Astrocyte (in vitro differentiated cells and primary cell): ENCODE results near the gene GDPD5. TPM values are rescaled to one million over a fixed set of nuclear protein-coding genes. Genes with fewer than 3 reads are reported as not detected.

ENCODE experiments used
- DNase-seq: peaks from one replicate; pipeline ENCODE4 v3.0.0-alpha.2; 2010; ENCODE audit warnings: low read depth
- FAIRE-seq: peaks from 2 replicates; lab custom pipeline; 2011; peaks lifted over from hg19 to GRCh38; lab: Jason Lieb, UNC
- H2AFZ ChIP-seq: 2 replicates; pipeline ENCODE4 v1.6.0; 2012; ENCODE audit warnings: low read depth, low read length, inconsistent platforms
- H3K27ac ChIP-seq: 2 replicates; pipeline ENCODE4 v1.5.1; 2011; ENCODE audit warnings: low read depth, low read length, inconsistent platforms
- H3K27me3 ChIP-seq: 2 replicates; pipeline ENCODE4 v1.6.0; 2011; ENCODE audit warnings: low read length, inconsistent platforms; ENCODE audit not compliant: insufficient read depth
- H3K36me3 ChIP-seq: 2 replicates; pipeline ENCODE4 v1.5.1; 2011; ENCODE audit warnings: low read length, inconsistent platforms; ENCODE audit not compliant: insufficient read depth
- H3K4me1 ChIP-seq: 2 replicates; pipeline ENCODE4 v1.5.1; 2011; ENCODE audit warnings: low read length, inconsistent platforms; ENCODE audit not compliant: insufficient read depth
- H3K4me2 ChIP-seq: 2 replicates; pipeline ENCODE4 v1.6.0; 2012; ENCODE audit warnings: low read length, inconsistent platforms
- H3K4me3 ChIP-seq: 2 replicates; pipeline ENCODE4 v1.5.1; 2011; ENCODE audit warnings: low read depth, mild to moderate bottlenecking, low read length, inconsistent platforms; ENCODE audit not compliant: insufficient read depth
- H3K79me2 ChIP-seq: 2 replicates; pipeline ENCODE4 v1.6.0; 2012; ENCODE audit warnings: mild to moderate bottlenecking, low read length, inconsistent platforms; ENCODE audit not compliant: insufficient read depth
- H3K9ac ChIP-seq: 2 replicates; pipeline ENCODE4 v1.6.0; 2012; ENCODE audit warnings: mild to moderate bottlenecking, low read length, inconsistent platforms
- H3K9me3 ChIP-seq: 2 replicates; pipeline ENCODE4 v1.5.1; 2012; ENCODE audit warnings: low read depth, mild to moderate bottlenecking, low read length, inconsistent platforms; ENCODE audit not compliant: insufficient read depth
- H4K20me1 ChIP-seq: 2 replicates; pipeline ENCODE4 v1.6.0; 2012; ENCODE audit warnings: low read length, inconsistent platforms; ENCODE audit not compliant: insufficient read depth
- H3K27ac Mint-ChIP-seq: one replicate; pipeline ENCODE4 v1.8.0; 2021; ENCODE audit warnings: mild to moderate bottlenecking, mixed read lengths; ENCODE audit not compliant: unreplicated experiment
- H3K27me3 Mint-ChIP-seq: one replicate; pipeline ENCODE4 v1.8.0; 2021; ENCODE audit warnings: low read depth, mixed read lengths; ENCODE audit not compliant: unreplicated experiment
- H3K36me3 Mint-ChIP-seq: one replicate; pipeline ENCODE4 v1.8.0; 2021; ENCODE audit warnings: low read depth, mixed read lengths; ENCODE audit not compliant: unreplicated experiment
- H3K4me1 Mint-ChIP-seq: one replicate; pipeline ENCODE4 v1.8.0; 2021; ENCODE audit warnings: low read depth, mixed read lengths; ENCODE audit not compliant: unreplicated experiment
- H3K4me3 Mint-ChIP-seq: one replicate; pipeline ENCODE4 v1.8.0; 2021; ENCODE audit warnings: mild to moderate bottlenecking, moderate library complexity, mixed read lengths; ENCODE audit not compliant: unreplicated experiment
- H3K9me3 Mint-ChIP-seq: one replicate; pipeline ENCODE4 v1.8.0; 2021; ENCODE audit warnings: mild to moderate bottlenecking, mixed read lengths; ENCODE audit not compliant: unreplicated experiment
- CTCF ChIP-seq: IDR thresholded peaks from 2 replicates; pipeline ENCODE4 v1.5.1; 2011; ENCODE audit warnings: low read depth, mild to moderate bottlenecking, inconsistent platforms, low read length, moderate library complexity; ENCODE audit not compliant: insufficient read depth
- EZH2 ChIP-seq: IDR thresholded peaks from 2 replicates; pipeline ENCODE4 v1.6.1; 2012; ENCODE audit warnings: mild to moderate bottlenecking, low read length, inconsistent platforms; ENCODE audit not compliant: insufficient read depth
- total RNA-seq: library from RNA; stranded (reverse); gene quantifications from 2 replicates; pipeline ENCODE4 v1.2.1, GENCODE V29; 2021

Gene GDPD5
- total RNA-seq, 1 donor from 2014 or later, result 9.4 TPM

GRCh38 chr11:75388386-75389275 is 137.1 kb downstream of the GDPD5 start:
- no peak overlapping the region for H3K4me3 ChIP-seq
- peaks cover 5% of the 10 kb centered on the region for H3K27me3 ChIP-seq
- H3K9me3 ChIP-seq, result no peaks in the 10 kb centered on the region
- peak overlapping the region; percentile 33 for H2AFZ ChIP-seq
- Mint-ChIP-seq H3K27me3 (no peaks in the 10 kb centered on the region), H3K36me3 (no peaks in the 10 kb centered on the region), H3K4me3 (no peak overlapping the region), H3K9me3 (no peaks in the 10 kb centered on the region), H3K27ac (no peak overlapping the region), H3K4me1 (peaks cover 7% of the 10 kb centered on the region)
- peak; percentile 83 for TF ChIP-seq CTCF
- no peak for TF ChIP-seq EZH2
- no peaks in the 10 kb centered on the region for H4K20me1 ChIP-seq
- no peak overlapping the region for H3K9ac ChIP-seq
- H3K27ac ChIP-seq, result no peak overlapping the region
- no peaks in the 10 kb centered on the region for H3K79me2 ChIP-seq
- H3K36me3 ChIP-seq, result no peaks in the 10 kb centered on the region
- peak; percentile 46 for DNase-seq
- peak overlapping the region; percentile 26 for H3K4me2 ChIP-seq
- H3K4me1 ChIP-seq, result peaks cover 4% of the 10 kb centered on the region
- FAIRE-seq, result no peak

- Histone ChIP-seq H3K4me3 (no peak overlapping the region), H3K9ac (no peak overlapping the region), H3K79me2 (no peaks in the 10 kb centered on the region), H3K9me3 (no peaks in the 10 kb centered on the region), H3K36me3 (no peaks in the 10 kb centered on the region), H3K27ac (no peak overlapping the region), H3K4me2 (no peak overlapping the region), H3K4me1 (peaks cover 4% of the 10 kb centered on the region), H3K27me3 (peaks cover 5% of the 10 kb centered on the region), H4K20me1 (no peaks in the 10 kb centered on the region), H2AFZ (no peak overlapping the region)
- H3K4me3 Mint-ChIP-seq, result no peak overlapping the region
- FAIRE-seq, result no peak
- no peak for DNase-seq
- H3K27me3 Mint-ChIP-seq, result no peaks in the 10 kb centered on the region
- H3K36me3 Mint-ChIP-seq, result no peaks in the 10 kb centered on the region
- peaks cover 12% of the 10 kb centered on the region for H3K4me1 Mint-ChIP-seq
- H3K9me3 Mint-ChIP-seq, result no peaks in the 10 kb centered on the region
- peak overlapping the region; percentile 55 for H3K27ac Mint-ChIP-seq
- TF ChIP-seq EZH2, result no peak
- no peak for TF ChIP-seq CTCF
Observed at GRCh38 chr11:75387736-75388294, 137.9 kb downstream of the GDPD5 start.
